ENCODE measurements around the gene VSX2. TPM values are rescaled to one million over a fixed set of nuclear protein-coding genes. Genes with fewer than 3 reads are reported as not detected.

VSX2 gene
- total and polyA plus RNA-seq, 2 of the 13 experiments (the other 11 are each of a cell fraction or from before 2014, with no cell fraction given), result 0.05 TPM; not detected in 1

DNA sequence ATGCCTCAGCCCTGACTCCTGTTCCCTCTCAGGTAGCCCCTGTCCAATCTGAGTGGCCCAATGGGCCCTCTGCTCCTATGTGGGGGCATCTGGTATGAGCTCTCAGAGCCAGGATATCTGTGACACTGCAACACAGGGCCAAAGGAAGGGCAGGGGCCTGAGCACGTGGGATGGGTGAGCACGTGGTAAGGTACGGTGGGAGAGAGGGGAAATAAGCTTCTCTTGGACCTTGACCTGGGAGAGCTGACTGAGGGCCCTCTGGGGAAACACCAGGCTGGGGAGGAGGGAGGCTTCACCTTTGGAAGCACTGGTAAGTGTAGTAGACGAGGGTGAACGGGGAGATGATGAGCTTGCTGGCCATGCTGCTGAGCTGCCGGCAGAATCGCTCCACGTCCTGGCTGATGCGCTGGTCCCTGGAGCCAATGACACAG lies 56.8 kb downstream of the VSX2 start (continued):
- TF ChIP-seq, protein P1, sequence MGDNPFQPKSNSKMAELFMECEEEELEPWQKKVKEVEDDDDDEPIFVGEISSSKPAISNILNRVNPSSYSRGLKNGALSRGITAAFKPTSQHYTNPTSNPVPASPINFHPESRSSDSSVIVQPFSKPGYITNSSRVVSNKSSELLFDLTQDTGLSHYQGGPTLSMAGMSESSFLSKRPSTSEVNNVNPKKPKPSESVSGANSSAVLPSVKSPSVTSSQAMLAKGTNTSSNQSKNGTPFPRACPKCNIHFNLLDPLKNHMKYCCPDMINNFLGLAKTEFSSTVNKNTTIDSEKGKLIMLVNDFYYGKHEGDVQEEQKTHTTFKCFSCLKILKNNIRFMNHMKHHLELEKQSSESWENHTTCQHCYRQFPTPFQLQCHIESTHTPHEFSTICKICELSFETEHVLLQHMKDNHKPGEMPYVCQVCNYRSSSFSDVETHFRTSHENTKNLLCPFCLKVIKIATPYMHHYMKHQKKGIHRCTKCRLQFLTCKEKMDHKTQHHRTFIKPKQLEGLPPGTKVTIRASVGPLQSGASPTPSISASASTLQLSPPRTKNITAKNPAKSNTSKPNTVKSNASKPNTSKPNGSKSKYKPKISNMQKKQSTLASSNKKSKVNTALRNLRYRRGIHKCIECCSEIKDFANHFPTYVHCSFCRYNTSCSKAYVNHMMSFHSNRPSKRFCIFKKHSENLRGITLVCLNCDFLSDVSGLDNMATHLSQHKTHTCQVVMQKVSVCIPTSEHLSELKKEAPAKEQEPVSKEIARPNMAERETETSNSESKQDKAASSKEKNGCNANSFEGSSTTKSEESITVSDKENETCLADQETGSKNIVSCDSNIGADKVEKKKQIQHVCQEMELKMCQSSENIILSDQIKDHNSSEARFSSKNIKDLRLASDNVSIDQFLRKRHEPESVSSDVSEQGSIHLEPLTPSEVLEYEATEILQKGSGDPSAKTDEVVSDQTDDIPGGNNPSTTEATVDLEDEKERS (CRISPR knock-in tag; IDR thresholded peaks at IDR 0.05), result 0 out of 2 replicates have a peak, but pooled peaks have one; percentile 66
- TF ChIP-seq NCOA2 (CRISPR knock-in tag; IDR thresholded peaks at IDR 0.05), result 0 out of 2 replicates have a peak, but pooled peaks have one; percentile 13
- TF ChIP-seq, protein P2, sequence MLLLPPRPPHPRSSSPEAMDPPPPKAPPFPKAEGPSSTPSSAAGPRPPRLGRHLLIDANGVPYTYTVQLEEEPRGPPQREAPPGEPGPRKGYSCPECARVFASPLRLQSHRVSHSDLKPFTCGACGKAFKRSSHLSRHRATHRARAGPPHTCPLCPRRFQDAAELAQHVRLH (CRISPR knock-in tag; IDR thresholded peaks at IDR 0.05; ENCODE audit: borderline replicate concordance, low read depth), result 0 out of 2 replicates have a peak, but pooled peaks have one; percentile 60
- 0 out of 2 replicates have a peak, but pooled peaks have one; percentile 27 for TF ChIP-seq ZNF766 (CRISPR knock-in tag; IDR thresholded peaks at IDR 0.05; ENCODE audit: borderline replicate concordance)
- no peak for TF ChIP-seq ZNF530 (CRISPR knock-in tag; IDR thresholded peaks at IDR 0.05; ENCODE audit: low read depth)
- TF ChIP-seq HOXA5 (CRISPR knock-in tag; IDR thresholded peaks at IDR 0.05), result peak; percentile 56; the same call in 1 of the 2 replicates
- no peak for TF ChIP-seq RBFOX2 (IDR thresholded peaks at IDR 0.05; ENCODE audit: low read depth, low read length)
- TF ChIP-seq FOSL2 (CRISPR knock-in tag; IDR thresholded peaks at IDR 0.05), result peak; percentile 54
- TF ChIP-seq ZNF724P (CRISPR knock-in tag; IDR thresholded peaks at IDR 0.05; ENCODE audit: borderline replicate concordance), result peak; percentile 84; the same call in 1 of the 2 replicates
- TF ChIP-seq ZNF441 (CRISPR knock-in tag; IDR thresholded peaks at IDR 0.05; ENCODE audit: borderline replicate concordance), result peak; percentile 89; the same call in 1 of the 2 replicates
- no peak for TF ChIP-seq ZNF264 (CRISPR knock-in tag; IDR thresholded peaks at IDR 0.05)
- no peak for TF ChIP-seq ZNF207 (IDR thresholded peaks at IDR 0.05; ENCODE audit: borderline replicate concordance)
- no peak for TF ChIP-seq NFE2 (CRISPR knock-in tag; IDR thresholded peaks at IDR 0.05)
- TF ChIP-seq IRF2 (CRISPR knock-in tag; IDR thresholded peaks at IDR 0.05), result peak; percentile 57; the same call in 1 of the 2 replicates
- TF ChIP-seq MIXL1 (CRISPR knock-in tag; IDR thresholded peaks at IDR 0.05), result peak; percentile 56; the same call in 1 of the 2 replicates
- peak; percentile 58; the same call in 1 of the 2 replicates for TF ChIP-seq RFXAP (CRISPR knock-in tag; IDR thresholded peaks at IDR 0.05; ENCODE audit: borderline replicate concordance)
- no peak for TF ChIP-seq ARNT (IDR thresholded peaks at IDR 0.05)
- TF ChIP-seq ZNF672 (CRISPR knock-in tag; IDR thresholded peaks at IDR 0.05), result no peak
- TF ChIP-seq ELF4 (CRISPR knock-in tag; IDR thresholded peaks at IDR 0.05; ENCODE audit: borderline replicate concordance), result no peak
- TF ChIP-seq ZNF225 (CRISPR knock-in tag; IDR thresholded peaks at IDR 0.05), result no peak
- TF ChIP-seq NR2F1 (CRISPR knock-in tag; IDR thresholded peaks at IDR 0.05), result no peak
- no peak for TF ChIP-seq ZMAT3 (CRISPR knock-in tag; conservative IDR thresholded peaks at IDR 0.05)
- TF ChIP-seq ZNF296 (CRISPR knock-in tag; conservative IDR thresholded peaks at IDR 0.05), result no peak
- TF ChIP-seq ZNF773 (CRISPR knock-in tag; IDR thresholded peaks at IDR 0.05; ENCODE audit: borderline replicate concordance), result 0 out of 2 replicates have a peak, but pooled peaks have one; percentile 47
- TF ChIP-seq ZNF567 (CRISPR knock-in tag; IDR thresholded peaks at IDR 0.05; ENCODE audit: borderline replicate concordance), result no peak
- TF ChIP-seq EED (CRISPR knock-in tag; IDR thresholded peaks at IDR 0.05), result 0 out of 2 replicates have a peak, but pooled peaks have one; percentile 68
- TF ChIP-seq, protein P3, sequence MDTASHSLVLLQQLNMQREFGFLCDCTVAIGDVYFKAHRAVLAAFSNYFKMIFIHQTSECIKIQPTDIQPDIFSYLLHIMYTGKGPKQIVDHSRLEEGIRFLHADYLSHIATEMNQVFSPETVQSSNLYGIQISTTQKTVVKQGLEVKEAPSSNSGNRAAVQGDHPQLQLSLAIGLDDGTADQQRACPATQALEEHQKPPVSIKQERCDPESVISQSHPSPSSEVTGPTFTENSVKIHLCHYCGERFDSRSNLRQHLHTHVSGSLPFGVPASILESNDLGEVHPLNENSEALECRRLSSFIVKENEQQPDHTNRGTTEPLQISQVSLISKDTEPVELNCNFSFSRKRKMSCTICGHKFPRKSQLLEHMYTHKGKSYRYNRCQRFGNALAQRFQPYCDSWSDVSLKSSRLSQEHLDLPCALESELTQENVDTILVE (CRISPR knock-in tag; IDR thresholded peaks at IDR 0.05), result peak; percentile 69; the same call in 1 of the 2 replicates
- TF ChIP-seq, protein P4, sequence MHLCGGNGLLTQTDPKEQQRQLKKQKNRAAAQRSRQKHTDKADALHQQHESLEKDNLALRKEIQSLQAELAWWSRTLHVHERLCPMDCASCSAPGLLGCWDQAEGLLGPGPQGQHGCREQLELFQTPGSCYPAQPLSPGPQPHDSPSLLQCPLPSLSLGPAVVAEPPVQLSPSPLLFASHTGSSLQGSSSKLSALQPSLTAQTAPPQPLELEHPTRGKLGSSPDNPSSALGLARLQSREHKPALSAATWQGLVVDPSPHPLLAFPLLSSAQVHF (CRISPR knock-in tag; IDR thresholded peaks at IDR 0.05), result 0 out of 2 replicates have a peak, but pooled peaks have one; percentile 41

Data from HepG2 (cell line).